Dermis blood vessel endothelial cell (primary cell): ENCODE measurements around the gene PHOSPHO1. TPM values are rescaled to one million over a fixed set of nuclear protein-coding genes. Genes with fewer than 3 reads are reported as not detected.
"Not testable (repeated sequence)": the region's sequence is repeated elsewhere in the genome, so short reads cannot be mapped to it uniquely, and the experiment has no call there.

ENCODE experiments used
- DNase-seq: peaks from one replicate; pipeline ENCODE4 v3.0.0; 2010
- total RNA-seq: library from RNA; depleted of rRNA; stranded (reverse); fragments of >200 nt; gene quantifications from 2 replicates; pipeline ENCODE4 v1.2.3, GENCODE V29; 2014

PHOSPHO1 gene, protein sequence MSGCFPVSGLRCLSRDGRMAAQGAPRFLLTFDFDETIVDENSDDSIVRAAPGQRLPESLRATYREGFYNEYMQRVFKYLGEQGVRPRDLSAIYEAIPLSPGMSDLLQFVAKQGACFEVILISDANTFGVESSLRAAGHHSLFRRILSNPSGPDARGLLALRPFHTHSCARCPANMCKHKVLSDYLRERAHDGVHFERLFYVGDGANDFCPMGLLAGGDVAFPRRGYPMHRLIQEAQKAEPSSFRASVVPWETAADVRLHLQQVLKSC
- 0.14 TPM in 1 of 2 replicates, not detected in the other for total RNA-seq

DNA sequence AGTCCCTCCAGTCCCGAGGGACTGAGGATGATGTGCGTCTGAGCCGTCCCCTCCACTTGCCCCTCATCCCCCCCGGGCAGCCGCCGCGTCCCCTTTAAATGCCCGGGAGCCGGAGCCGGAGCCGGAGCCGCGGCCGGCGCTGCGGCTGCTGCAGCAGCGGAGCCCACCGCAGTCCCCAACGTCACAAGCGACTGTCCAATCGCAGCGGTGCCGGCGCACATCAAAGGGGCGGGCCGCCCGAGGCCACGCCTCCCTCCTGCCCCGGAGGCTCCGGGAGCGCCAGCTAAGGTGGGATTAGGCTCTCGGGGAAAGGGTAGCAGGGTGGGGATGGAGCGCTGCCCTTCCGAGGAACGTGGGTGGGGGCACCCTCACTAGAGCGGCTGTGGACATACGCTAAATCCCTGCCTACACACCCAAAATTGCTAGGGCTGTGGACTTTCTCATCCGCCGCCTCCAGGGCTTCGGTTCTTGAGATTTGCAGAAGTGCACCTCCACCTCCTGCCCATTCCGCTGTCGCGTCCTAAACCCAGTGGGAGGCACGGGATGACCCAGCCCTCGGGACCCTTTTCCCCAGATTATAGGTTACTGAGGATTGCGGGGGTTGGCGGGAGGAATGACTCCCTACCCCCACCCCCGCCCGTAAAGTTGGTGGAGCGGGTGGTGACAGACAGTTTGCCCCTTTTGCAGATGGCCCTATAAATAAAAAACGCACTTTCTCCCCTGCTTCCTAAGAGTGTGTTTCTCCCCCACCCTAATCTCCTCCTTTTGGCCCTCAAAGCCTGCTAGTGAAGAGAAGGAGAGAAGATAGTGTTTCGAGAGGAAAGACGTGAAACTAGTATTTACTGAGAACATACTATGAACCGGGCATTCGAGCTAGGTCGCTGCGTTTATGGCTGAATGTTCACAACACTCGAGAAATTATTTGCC lies at the start of gene PHOSPHO1:
Gene PHOSPHO1, minus strand, starts transcription at position 152 of the 927 bp plus-strand sequence. CDS start 4,096 bp downstream, outside the sequence.
- peak; percentile 86 for DNase-seq

- no peak for DNase-seq
These were observed 49.5 kb upstream of the PHOSPHO1 start for GRCh38 chr17:49280061-49280460.

DNA sequence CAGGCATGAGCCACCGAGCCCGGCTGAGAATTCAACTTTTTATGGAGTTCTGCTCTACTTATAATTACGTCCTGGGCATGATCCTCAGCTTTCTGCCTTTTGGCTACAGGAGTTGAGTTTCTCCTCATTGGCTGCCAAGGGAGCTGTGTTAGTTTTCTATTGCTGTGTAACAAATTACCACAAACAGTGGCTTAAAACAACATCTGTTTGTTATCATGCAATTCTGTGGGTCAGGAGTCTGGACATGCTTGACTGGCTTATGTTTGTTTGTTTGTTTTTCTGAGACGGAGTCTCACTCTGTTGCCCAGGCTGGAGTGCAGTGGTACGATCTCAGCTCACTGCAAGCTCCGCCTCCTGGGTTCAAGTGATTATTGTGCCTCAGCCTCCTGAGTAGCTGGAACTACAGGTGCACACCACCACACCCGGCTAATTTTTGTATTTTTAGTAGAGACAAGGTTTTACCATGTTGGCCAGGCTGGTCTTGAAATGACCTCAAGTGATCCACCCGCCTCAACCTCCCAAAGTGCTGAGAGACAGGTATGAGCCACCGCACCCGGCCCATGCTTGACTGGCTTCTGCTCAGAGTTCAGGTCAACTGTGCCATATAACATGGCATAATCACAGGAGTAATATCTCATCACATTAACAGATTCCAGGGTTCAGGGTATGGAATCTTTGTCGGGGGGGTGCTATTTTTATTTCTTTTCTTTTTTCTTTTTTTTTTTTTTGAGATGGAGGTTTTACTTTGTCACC lies 48.9 kb upstream of the PHOSPHO1 start:
- DNase-seq, result not testable (repeated sequence)

- no peak for DNase-seq
These were observed 47.5 kb upstream of the PHOSPHO1 start for GRCh38 chr17:49278076-49278475.

GRCh38 chr17:49277638-49278037 lies 47.1 kb upstream of the PHOSPHO1 start:
- DNase-seq, result no peak

- not testable (repeated sequence) for DNase-seq
These were observed 45.4 kb upstream of the PHOSPHO1 start for GRCh38 chr17:49275981-49276380.

DNA sequence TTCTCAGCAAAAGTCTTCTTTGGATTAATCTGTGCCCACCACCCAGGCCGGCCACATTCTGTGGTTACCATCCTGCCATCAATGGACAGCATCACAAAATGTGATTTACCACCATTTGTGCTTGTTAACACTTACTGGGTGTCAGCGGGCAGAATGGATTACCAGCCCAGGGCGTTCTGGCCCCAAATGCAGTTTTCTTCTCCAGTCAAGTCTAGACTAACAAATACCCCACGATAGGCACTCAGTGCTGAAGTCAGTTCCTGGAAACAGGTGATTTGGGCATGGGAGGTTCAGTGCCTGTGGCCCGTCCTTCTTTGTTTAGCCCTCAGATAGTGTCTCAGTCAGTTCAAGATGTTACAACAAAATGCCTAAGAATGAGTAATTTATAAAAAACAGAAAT lies 38.8 kb upstream of the PHOSPHO1 start:
- DNase-seq, result no peak

DNA sequence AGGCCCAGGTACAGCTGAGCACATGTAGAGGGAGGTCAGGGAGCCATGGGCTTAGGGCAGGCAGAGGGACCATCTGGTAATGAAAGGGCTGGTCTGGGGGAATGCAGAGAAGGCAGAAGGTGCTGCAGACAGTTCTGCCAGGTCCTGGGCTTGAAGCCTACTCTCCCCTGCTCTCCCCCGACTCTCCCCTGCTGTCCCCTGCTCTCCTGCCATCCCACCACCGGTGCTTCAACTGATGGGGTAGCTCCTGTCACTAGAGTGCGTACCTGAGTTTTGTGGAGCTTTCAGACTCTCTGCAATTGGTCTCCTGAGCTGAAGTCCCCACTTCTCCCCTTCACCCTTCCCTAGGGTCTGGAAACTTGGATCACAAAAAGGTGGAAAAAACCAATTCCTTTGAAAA lies 37.3 kb upstream of the PHOSPHO1 start:
- no peak for DNase-seq

- no peak for DNase-seq
These were observed 35.6 kb upstream of the PHOSPHO1 start for GRCh38 chr17:49266233-49266632.

- DNase-seq, result not testable (repeated sequence)
These were observed 31.0 kb upstream of the PHOSPHO1 start for GRCh38 chr17:49261540-49261939.

DNA sequence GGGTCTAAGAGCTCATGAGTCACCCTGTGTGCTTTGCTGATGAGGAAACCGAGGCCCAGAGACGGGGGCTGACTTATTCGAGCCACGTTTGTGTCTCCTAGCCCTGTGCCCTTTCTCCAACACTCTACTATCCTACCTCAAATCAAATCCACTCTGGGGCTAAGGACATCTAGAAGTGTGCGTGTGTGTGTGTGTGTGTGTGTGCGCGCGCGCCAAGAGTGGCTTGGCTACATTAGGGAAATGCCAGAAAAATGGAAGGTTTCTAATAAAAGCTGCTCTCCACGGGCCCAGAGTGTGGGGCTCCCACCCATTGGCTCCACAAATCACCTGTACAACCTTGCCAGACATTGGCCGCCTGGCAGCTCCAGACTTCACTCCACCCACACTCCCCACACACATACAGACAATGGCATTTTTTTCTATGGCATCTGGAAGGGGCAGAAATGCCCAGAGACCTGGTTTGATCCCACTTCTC lies 30.3 kb upstream of the PHOSPHO1 start:
- DNase-seq, result no peak

GRCh38 chr17:49260011-49260816 lies 29.6 kb upstream of the PHOSPHO1 start:
- peak; percentile 91 for DNase-seq

DNA sequence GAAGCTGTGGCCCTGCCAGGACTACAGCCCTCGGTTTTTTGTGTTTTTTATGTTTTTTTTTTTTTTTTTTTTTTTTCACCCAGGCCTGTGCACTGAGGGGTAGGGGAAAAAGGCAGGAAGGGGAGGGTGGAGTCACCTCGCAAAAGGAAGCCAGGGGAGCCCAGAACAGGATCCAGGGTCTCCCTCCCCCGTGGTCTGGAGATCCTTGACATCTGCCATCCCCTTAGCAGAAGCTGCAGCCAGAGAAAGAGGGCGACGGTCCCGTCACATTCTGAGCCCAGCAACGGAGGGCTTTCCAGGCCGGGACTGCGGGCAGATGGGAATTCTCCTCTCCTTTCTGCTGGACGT lies 29.1 kb upstream of the PHOSPHO1 start:
- DNase-seq, result no peak

- DNase-seq, result no peak
These were observed 27.8 kb upstream of the PHOSPHO1 start for GRCh38 chr17:49258394-49258793.

DNA sequence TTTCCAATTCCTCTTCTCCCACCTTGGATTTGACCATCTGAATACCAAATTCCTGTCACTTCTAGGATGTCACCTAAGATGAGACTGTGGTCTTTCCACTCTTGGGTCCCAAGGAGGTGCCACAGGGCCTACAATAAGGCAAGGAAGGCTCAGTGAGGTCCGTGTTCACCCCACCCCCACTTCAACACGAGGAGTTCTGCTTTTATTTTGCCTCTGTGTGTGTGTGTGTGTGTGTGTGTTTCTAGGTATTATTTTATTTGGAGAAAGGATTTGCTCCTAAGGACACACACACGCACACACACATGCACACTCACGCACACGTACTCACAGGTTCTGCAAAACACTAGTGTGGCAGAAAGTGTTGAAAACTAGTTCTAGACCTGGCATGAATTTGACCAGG lies 24.5 kb upstream of the PHOSPHO1 start:
- DNase-seq, result no peak

GRCh38 chr17:49254066-49254465 lies 23.5 kb upstream of the PHOSPHO1 start:
- DNase-seq, result no peak

DNA sequence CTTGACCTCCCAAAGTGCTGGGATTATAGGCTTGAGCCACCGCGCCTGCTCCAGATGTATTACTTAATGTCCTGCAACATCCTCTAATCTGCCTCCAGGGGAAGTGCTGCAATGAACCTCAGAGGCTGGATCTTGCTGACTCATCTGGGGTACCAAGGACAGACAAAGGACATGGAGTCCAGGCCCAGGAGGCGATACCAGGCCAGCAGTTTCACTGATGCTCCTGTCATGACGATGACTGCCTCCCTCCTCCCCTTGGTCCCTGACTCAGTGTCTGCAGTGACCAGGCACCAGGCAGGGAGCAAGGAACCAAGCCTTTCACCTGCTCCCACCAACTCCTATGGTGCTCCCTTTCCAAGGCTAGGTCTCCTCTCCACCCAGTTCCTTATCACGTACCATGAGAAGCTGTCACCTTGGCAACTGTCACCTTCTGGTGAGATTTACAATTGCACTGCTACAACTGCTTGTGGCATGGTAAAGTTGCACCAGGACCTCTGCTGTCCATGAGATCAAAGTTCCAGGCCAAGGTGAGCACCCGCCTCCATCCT lies 21.6 kb upstream of the PHOSPHO1 start:
- peak; percentile 16 for DNase-seq

DNA sequence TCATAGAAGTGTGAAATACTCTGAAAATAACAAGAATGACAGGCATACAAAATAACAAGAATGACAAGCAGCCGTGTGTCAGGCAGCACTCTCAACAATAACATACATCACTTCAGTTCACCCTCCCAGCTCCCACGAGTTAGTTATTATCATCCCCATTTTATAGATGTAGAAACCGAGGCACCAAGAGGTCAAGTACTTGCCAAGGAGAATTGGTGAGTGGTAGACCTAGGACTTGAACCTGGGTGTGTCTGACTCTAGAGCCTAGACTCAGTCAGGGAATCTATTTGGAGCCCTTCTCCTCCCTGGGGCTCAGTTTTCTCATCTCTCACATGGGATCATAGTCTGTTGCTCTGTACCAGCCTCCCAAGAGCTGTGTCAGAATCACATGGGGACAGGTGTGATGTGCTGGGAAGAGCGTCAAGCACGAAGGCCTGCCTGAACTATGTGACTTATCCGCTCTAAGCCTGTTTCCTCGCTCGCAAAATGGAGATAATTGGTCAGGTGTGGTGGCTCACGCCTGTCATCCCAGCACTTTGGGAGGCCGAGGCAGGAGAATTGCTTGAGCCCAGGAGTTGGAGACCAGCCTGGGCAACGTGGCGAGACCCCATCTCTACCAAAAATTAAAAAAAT lies 19.4 kb upstream of the PHOSPHO1 start:
- no peak for DNase-seq

DNA sequence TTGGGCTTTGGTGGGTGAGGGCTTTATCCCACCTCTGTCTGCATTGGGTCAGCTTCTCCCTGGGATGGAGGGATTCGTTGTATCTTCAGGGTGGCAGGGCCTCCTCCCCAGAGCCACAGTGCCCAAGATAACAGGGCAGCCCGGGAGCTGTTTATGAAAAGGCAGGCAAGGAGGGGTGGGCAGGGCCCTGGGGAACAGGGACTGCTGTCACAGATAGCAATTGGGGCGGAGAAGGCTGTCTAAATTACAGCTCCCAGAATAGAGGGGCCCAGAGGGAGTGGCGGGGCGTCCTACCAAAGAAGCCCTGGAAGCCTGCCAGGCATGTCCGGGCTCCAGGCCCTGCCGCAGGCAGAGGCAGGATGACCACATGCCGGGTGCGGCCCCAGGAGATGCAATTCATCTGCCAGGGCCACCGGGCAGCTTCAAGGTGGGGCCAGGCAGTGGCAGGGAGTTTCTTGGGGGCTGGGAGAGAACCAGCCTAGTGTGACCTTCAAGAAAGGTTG lies 18.8 kb upstream of the PHOSPHO1 start:
- DNase-seq, result no peak

DNA sequence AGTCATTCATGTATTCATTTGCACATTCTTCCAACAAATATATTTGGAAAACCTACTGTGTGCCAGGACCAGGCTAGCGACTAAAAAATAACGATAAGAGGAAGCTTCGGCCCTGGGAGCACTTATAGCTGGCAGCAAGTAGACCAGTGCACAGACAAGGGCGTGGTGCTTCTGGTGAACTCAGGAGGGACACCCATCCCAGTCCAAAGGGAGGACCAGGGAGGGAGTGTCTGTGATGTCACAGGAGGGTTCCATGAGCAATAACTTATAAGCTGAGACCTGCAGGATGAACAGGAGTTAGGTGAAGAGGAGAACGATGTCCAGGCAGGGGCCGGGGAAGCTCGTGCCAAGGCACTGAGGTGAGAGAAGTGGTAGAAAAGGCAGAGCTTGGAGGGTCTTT lies 17.4 kb upstream of the PHOSPHO1 start:
- DNase-seq, result no peak

GRCh38 chr17:49244839-49245238 lies 14.3 kb upstream of the PHOSPHO1 start:
- DNase-seq, result no peak
